ENCODE measurements around the gene ASTN2. TPM values are rescaled to one million over a fixed set of nuclear protein-coding genes. Genes with fewer than 3 reads are reported as not detected.

Gene ASTN2
- total RNA-seq, 5 donors from 2014 or later (not counting 1 experiment from before 2014, with no cell fraction given) = 3.7 to 4.8 (median 4.4) TPM

DNA sequence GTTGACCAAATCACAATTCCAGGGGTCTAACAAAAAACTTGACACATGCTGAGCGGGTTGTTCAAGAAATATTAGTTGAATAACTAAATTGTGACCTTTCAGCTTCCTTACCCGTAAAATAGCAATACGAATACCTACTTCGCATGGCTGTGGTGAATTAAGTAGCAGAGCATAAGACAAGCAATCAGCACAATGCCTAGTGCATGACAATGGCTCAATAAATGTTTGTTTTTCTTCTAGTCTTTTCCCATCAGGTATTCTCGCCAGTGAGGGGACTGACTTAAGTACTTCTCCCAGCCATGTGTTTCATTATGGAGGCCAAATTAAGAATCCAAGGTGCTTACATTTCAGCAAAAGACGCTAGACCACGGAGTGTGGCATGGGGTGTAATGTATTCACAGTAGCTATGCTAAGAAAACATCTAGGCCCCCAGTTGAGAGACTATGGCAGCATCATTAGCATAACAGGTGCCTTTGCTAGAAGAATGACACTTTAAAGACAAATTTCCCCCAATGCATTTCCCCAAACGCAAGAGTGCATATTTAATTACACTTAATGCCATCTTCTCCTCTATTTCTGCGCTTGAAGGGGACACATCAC lies 145.9 kb downstream of the ASTN2 start:
- Mint-ChIP-seq H3K27me3 (no peaks in the 10 kb centered on the region), H3K9me3 (peaks cover 5 to 9% (median 6%) of the 10 kb centered on the region in 3 donors), H3K4me1 (no peaks in the 10 kb centered on the region), H3K36me3 (no peaks in the 10 kb centered on the region), H3K27ac (no peak overlapping the region), H3K4me3 (no peak overlapping the region)
- ChIA-PET POLR2A (no interaction called here), CTCF (no interaction called here)
- ATAC-seq (replicated peaks in 1 of 4) (no peak), DNase-seq (no peak)
- no peaks in the 10 kb centered on the region for H3K9me3 ChIP-seq
- no peaks in the 10 kb centered on the region for H3K27me3 ChIP-seq (replicated peaks in 1 of 2; ENCODE audit: control insufficient read depth in 2 of 2, extremely low read depth in 1 of 2, insufficient read depth in 2 of 2, low read length in 1 of 2)
- 100% methylated on average over 2 of the region's 9 CpGs for WGBS (ENCODE audit: insufficient coverage)
- H3K27ac ChIP-seq (ENCODE audit: low read length) = no peak overlapping the region
- H3K4me1 ChIP-seq (ENCODE audit: control insufficient read depth in 1 of 2, extremely low read depth in 1 of 2, insufficient read depth in 2 of 2, low read length in 2 of 2) = no peaks in the 10 kb centered on the region
- H3K4me3 ChIP-seq (ENCODE audit: control insufficient read depth in 1 of 2, extremely low read depth in 1 of 2, low read length in 1 of 2) = no peak overlapping the region
- no peaks in the 10 kb centered on the region for H3K36me3 ChIP-seq (ENCODE audit: control insufficient read depth in 2 of 2, extremely low read depth in 1 of 2, insufficient read depth in 1 of 2, low read length in 1 of 2)

DNA sequence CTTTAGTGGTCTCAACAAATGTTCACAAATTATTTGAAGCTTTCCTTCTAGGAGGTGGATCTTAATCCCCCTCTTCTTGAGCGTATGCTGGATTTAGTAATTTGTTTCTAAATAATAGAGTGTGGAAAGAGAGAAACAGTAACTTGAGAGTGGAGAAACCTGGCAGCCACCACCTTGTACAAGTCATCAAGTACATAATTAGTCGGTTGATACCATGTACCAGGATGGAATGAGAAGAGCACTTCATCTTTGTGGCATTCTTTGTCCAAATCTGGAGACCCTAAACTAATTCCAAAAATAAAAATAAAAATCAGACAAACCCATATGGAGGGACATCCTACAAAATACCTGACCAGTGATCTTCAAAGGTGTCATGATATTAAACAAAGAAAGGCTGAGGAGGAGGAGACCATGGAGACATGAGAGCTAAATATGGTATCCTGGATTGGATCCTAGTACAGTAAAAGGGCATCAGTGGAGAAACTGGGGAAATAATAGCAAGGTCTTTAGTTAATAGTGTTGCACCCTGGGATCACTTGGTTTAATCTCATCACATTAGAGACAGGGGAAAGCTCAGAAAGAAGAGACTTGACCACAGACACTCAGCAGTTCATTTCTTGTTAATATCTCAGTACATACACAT lies 147.9 kb downstream of the ASTN2 start:
- H3K9me3 Mint-ChIP-seq = peaks cover 0 to 5% (median 4%) of the 10 kb centered on the region in 3 donors
- no peak overlapping the region for H3K4me3 Mint-ChIP-seq
- WGBS (ENCODE audit: insufficient coverage) = no CpG with 5 or more reads among the region's 2 CpGs
- DNase-seq (no peak), ATAC-seq (replicated peaks in 1 of 4) (no peak)
- no peak overlapping the region for H3K27ac Mint-ChIP-seq
- no peaks in the 10 kb centered on the region for H3K4me1 ChIP-seq (ENCODE audit: control insufficient read depth in 1 of 2, extremely low read depth in 1 of 2, insufficient read depth in 2 of 2, low read length in 2 of 2)
- no peak overlapping the region for H3K27ac ChIP-seq (ENCODE audit: low read length)
- H3K36me3 Mint-ChIP-seq = no peaks in the 10 kb centered on the region
- ChIA-PET POLR2A (no interaction called here), CTCF (no interaction called here)
- no peaks in the 10 kb centered on the region for H3K27me3 Mint-ChIP-seq
- no peak overlapping the region for H3K4me3 ChIP-seq (ENCODE audit: control insufficient read depth in 1 of 2, extremely low read depth in 1 of 2, low read length in 1 of 2)
- H3K4me1 Mint-ChIP-seq = no peaks in the 10 kb centered on the region
- no peaks in the 10 kb centered on the region for H3K27me3 ChIP-seq (replicated peaks in 1 of 2; ENCODE audit: control insufficient read depth in 2 of 2, extremely low read depth in 1 of 2, insufficient read depth in 2 of 2, low read length in 1 of 2)
- H3K9me3 ChIP-seq = no peaks in the 10 kb centered on the region
- H3K36me3 ChIP-seq (ENCODE audit: control insufficient read depth in 2 of 2, extremely low read depth in 1 of 2, insufficient read depth in 1 of 2, low read length in 1 of 2) = no peaks in the 10 kb centered on the region

DNA sequence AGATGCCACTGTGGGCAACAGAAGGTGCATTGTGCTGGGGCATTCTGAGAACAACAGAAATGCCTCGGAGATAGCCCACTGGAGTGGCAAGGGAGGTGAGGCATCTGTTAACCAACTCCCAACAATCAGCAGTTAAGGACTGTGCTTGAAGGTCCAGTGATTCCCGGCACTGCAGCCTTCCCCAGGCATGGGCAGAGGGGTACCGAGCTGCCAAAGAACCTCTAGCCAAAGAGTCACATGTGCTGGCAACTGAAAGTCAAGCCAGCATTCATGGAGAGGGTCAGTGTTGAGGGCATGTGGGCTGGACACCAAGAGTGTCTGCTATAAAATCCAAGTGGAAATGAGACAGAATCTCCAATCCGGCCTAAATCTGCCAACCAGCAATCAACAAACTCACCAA lies 149.6 kb downstream of the ASTN2 start:
- H3K4me1 ChIP-seq (ENCODE audit: control insufficient read depth in 1 of 2, extremely low read depth in 1 of 2, insufficient read depth in 2 of 2, low read length in 2 of 2) = no peaks in the 10 kb centered on the region
- ATAC-seq (replicated peaks in 1 of 4) (no peak), DNase-seq (no peak)
- CTCF ChIA-PET = no interaction called here
- H3K36me3 ChIP-seq (ENCODE audit: control insufficient read depth in 2 of 2, extremely low read depth in 1 of 2, insufficient read depth in 1 of 2, low read length in 1 of 2) = no peaks in the 10 kb centered on the region
- POLR2A ChIA-PET = no interaction called here
- H3K4me3 ChIP-seq (ENCODE audit: control insufficient read depth in 1 of 2, extremely low read depth in 1 of 2, low read length in 1 of 2) = no peak overlapping the region
- no peaks in the 10 kb centered on the region for H3K9me3 ChIP-seq
- 60% methylated on average over 1 of the region's 4 CpGs for WGBS (ENCODE audit: insufficient coverage)
- no peak overlapping the region for H3K27ac ChIP-seq (ENCODE audit: low read length)
- H3K27ac Mint-ChIP-seq = no peak overlapping the region
- no peaks in the 10 kb centered on the region for H3K27me3 ChIP-seq (replicated peaks in 1 of 2; ENCODE audit: control insufficient read depth in 2 of 2, extremely low read depth in 1 of 2, insufficient read depth in 2 of 2, low read length in 1 of 2)
- peaks cover 0 to 4% (median 2%) of the 10 kb centered on the region in 3 donors for H3K9me3 Mint-ChIP-seq
- H3K27me3 Mint-ChIP-seq = no peaks in the 10 kb centered on the region
- H3K36me3 Mint-ChIP-seq = no peaks in the 10 kb centered on the region
- H3K4me1 Mint-ChIP-seq = no peaks in the 10 kb centered on the region
- no peak overlapping the region for H3K4me3 Mint-ChIP-seq

DNA sequence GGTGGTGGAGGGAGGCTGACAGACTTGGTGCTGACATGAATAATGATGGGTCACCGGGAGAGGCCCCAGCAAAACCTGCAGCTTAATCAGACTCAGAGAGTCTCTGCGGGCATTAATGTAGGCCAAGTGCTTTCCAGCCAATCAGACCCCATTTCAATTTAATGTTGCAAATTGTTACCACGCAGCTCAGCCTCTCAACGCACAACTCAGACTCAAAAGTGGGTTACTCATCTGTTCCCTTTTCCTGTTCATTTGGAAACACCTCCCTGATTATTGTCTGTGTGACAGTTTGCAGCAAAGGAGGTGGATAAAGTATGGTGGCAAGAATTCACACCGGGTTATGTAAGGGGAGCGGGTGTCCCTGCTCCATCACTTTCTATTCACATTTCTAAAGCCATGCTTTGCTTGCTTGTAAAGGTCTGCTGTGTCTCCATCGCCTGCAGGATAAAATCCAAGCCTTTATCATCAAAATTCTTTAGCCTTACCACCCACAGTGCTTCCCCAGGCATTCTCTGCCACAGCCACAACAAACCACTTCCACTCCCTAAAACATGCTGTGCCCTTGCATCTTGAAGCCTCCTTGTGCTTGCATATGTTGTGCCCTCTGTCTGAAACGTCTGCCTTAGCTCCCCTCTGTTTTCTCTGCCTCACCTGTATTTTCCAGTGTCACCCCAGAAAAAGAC lies 156.5 kb downstream of the ASTN2 start:
- H3K36me3 Mint-ChIP-seq = no peaks in the 10 kb centered on the region
- H3K27me3 Mint-ChIP-seq = no peaks in the 10 kb centered on the region
- Histone ChIP-seq H3K4me1 (ENCODE audit: control insufficient read depth in 1 of 2, extremely low read depth in 1 of 2, insufficient read depth in 2 of 2, low read length in 2 of 2) (no peaks in the 10 kb centered on the region), H3K27me3 (replicated peaks in 1 of 2; ENCODE audit: control insufficient read depth in 2 of 2, extremely low read depth in 1 of 2, insufficient read depth in 2 of 2, low read length in 1 of 2) (no peaks in the 10 kb centered on the region), H3K36me3 (ENCODE audit: control insufficient read depth in 2 of 2, extremely low read depth in 1 of 2, insufficient read depth in 1 of 2, low read length in 1 of 2) (no peaks in the 10 kb centered on the region), H3K27ac (ENCODE audit: low read length) (no peak overlapping the region), H3K9me3 (no peaks in the 10 kb centered on the region), H3K4me3 (ENCODE audit: control insufficient read depth in 1 of 2, extremely low read depth in 1 of 2, low read length in 1 of 2) (no peak overlapping the region)
- no peak for ATAC-seq (replicated peaks in 1 of 4)
- peaks cover 0 to 5% (median 4%) of the 10 kb centered on the region in 3 donors for H3K9me3 Mint-ChIP-seq
- DNase-seq = no peak
- no peaks in the 10 kb centered on the region for H3K4me1 Mint-ChIP-seq
- 64% methylated on average over 3 of the region's 8 CpGs for WGBS (ENCODE audit: insufficient coverage)
- H3K4me3 Mint-ChIP-seq = no peak overlapping the region
- CTCF ChIA-PET = no interaction called here
- H3K27ac Mint-ChIP-seq = no peak overlapping the region
- POLR2A ChIA-PET = no interaction called here

DNA sequence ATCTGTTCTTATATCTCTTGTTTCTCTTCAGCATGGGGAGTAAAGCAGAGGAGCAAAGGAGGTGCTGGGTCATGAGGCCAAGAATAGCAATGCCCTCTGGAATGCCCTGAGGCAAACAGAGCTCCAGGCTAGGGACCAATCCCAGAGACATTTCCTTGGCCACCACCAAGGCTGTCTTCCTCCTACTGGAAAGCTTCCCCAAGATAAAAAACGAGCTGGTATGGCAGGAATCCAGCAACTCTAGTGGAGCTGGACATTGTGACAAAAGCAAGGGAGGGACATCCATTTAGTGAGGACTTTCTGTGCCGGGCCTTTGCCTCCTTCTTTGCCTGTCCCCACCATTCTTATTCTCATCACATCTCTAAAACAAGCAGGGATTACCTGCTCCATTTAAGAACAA lies 161.6 kb downstream of the ASTN2 start:
- DNase-seq (no peak), ATAC-seq (replicated peaks in 1 of 4) (no peak)
- ChIA-PET CTCF (no interaction called here), POLR2A (no interaction called here)
- H3K9me3 Mint-ChIP-seq = peaks cover 4 to 9% (median 5%) of the 10 kb centered on the region in 3 donors
- no peaks in the 10 kb centered on the region for H3K4me1 Mint-ChIP-seq
- H3K27me3 Mint-ChIP-seq = no peaks in the 10 kb centered on the region
- no peak overlapping the region for H3K4me3 Mint-ChIP-seq
- Histone ChIP-seq H3K4me3 (ENCODE audit: control insufficient read depth in 1 of 2, extremely low read depth in 1 of 2, low read length in 1 of 2) (no peak overlapping the region), H3K36me3 (ENCODE audit: control insufficient read depth in 2 of 2, extremely low read depth in 1 of 2, insufficient read depth in 1 of 2, low read length in 1 of 2) (no peaks in the 10 kb centered on the region), H3K4me1 (ENCODE audit: control insufficient read depth in 1 of 2, extremely low read depth in 1 of 2, insufficient read depth in 2 of 2, low read length in 2 of 2) (no peaks in the 10 kb centered on the region), H3K27me3 (replicated peaks in 1 of 2; ENCODE audit: control insufficient read depth in 2 of 2, extremely low read depth in 1 of 2, insufficient read depth in 2 of 2, low read length in 1 of 2) (no peaks in the 10 kb centered on the region), H3K9me3 (no peaks in the 10 kb centered on the region), H3K27ac (ENCODE audit: low read length) (no peak overlapping the region)
- H3K27ac Mint-ChIP-seq = no peak overlapping the region
- WGBS (ENCODE audit: insufficient coverage) = 33% methylated on average over 1 of the region's 2 CpGs
- no peaks in the 10 kb centered on the region for H3K36me3 Mint-ChIP-seq

DNA sequence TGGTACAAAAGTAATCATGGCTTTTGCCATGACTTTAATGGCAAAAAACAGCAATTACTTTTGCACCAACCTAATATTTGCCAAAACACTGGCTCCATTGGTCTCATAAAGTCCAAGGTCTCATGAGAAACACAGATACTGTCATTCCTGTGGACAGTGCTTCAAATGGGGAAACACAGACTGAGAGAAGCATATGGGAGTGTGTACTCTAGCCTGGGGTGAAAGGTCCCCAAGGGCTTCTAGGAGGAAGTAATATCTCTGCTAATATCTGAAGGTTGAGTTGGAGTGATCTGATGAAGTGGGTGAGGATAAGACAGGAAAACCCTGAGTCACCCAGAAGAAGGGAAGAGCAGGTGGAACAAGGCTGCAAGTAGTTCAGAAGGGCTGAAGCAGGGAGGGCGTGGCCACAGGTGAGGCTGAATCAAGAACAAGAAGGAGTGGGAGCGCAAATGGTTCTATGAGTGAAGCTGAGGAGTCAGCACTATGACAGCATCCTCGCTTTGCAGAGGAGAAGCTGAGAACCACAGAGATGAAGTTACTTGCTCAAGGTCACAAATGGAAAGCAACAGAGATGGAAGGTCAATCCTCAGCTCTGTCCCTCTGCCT lies 164.1 kb downstream of the ASTN2 start:
- Histone ChIP-seq H3K27ac (ENCODE audit: low read length) (no peak overlapping the region), H3K36me3 (ENCODE audit: control insufficient read depth in 2 of 2, extremely low read depth in 1 of 2, insufficient read depth in 1 of 2, low read length in 1 of 2) (no peaks in the 10 kb centered on the region), H3K4me1 (ENCODE audit: control insufficient read depth in 1 of 2, extremely low read depth in 1 of 2, insufficient read depth in 2 of 2, low read length in 2 of 2) (no peaks in the 10 kb centered on the region), H3K4me3 (ENCODE audit: control insufficient read depth in 1 of 2, extremely low read depth in 1 of 2, low read length in 1 of 2) (no peak overlapping the region), H3K9me3 (no peaks in the 10 kb centered on the region), H3K27me3 (replicated peaks in 1 of 2; ENCODE audit: control insufficient read depth in 2 of 2, extremely low read depth in 1 of 2, insufficient read depth in 2 of 2, low read length in 1 of 2) (no peaks in the 10 kb centered on the region)
- H3K27ac Mint-ChIP-seq = no peak overlapping the region
- H3K4me1 Mint-ChIP-seq = no peaks in the 10 kb centered on the region
- no peaks in the 10 kb centered on the region for H3K36me3 Mint-ChIP-seq
- WGBS (ENCODE audit: insufficient coverage) = 56% methylated on average over 3 of the region's 3 CpGs
- CTCF ChIA-PET = no interaction called here
- no peak for DNase-seq
- POLR2A ChIA-PET = no interaction called here
- ATAC-seq (replicated peaks in 1 of 4) = no peak
- H3K27me3 Mint-ChIP-seq = peaks cover 0 to 2% of the 10 kb centered on the region in 2 donors
- H3K4me3 Mint-ChIP-seq = no peak overlapping the region
- peaks cover 8 to 15% (median 8%) of the 10 kb centered on the region in 3 donors for H3K9me3 Mint-ChIP-seq
